WTC11 (cell line): ENCODE data around the gene FOXC2. TPM values are rescaled to one million over a fixed set of nuclear protein-coding genes. Genes with fewer than 3 reads are reported as not detected.

ENCODE experiments used
- ATAC-seq: fragments of 200-7000 bp; cut with Tn5 transposase; 2 replicates; pipeline ENCODE4 v1.10.0; 2021; ENCODE audit warnings: mild to moderate bottlenecking, moderate library complexity
- CTCF ChIA-PET: fragments of 300-600 bp; sonication (Branson Sonifier 250); formaldehyde crosslinking; loops from one replicate; lab custom pipeline; 2021; ENCODE audit warnings: antibody characterized with exemption; lab: Charles Lee
- POLR2A ChIA-PET: fragments of 350-600 bp; sonication (Branson Sonifier 250); formaldehyde crosslinking; loops from one replicate; lab custom pipeline; 2021; ENCODE audit warnings: antibody characterized with exemption; lab: Charles Lee
- DNase-seq: peaks from one replicate; pipeline ENCODE4 v3.0.0; 2021; ENCODE audit warnings: low spot score
- H3K27ac Mint-ChIP-seq: 2 replicates; pipeline ENCODE4 v1.8.0; 2021; ENCODE audit warnings: mixed read lengths
- H3K27me3 Mint-ChIP-seq: 2 replicates; pipeline ENCODE4 v1.8.0; 2021; ENCODE audit warnings: low read depth, mild to moderate bottlenecking, moderate library complexity, mixed read lengths
- H3K36me3 Mint-ChIP-seq: 2 replicates; pipeline ENCODE4 v1.8.0; 2021; ENCODE audit warnings: mixed read lengths
- H3K4me1 Mint-ChIP-seq: 2 replicates; pipeline ENCODE4 v1.8.0; 2022; ENCODE audit warnings: mixed read lengths
- H3K4me3 Mint-ChIP-seq: 2 replicates; pipeline ENCODE4 v1.8.0; 2021; ENCODE audit warnings: mild to moderate bottlenecking, moderate library complexity, mixed read lengths
- H3K9me3 Mint-ChIP-seq: 2 replicates; pipeline ENCODE4 v1.8.0; 2021; ENCODE audit warnings: mixed read lengths
- ATF1 ChIP-seq: sonication (generic); formaldehyde crosslinking; IDR thresholded peaks from 2 replicates; pipeline ENCODE4 v1.8.1; 2023; ENCODE audit warnings: mild to moderate bottlenecking, moderate library complexity, missing genetic modification reagents
- ATF3 ChIP-seq: sonication (generic); formaldehyde crosslinking; conservative IDR thresholded peaks from 2 replicates; pipeline ENCODE4 v1.8.1; 2022; ENCODE audit warnings: mild to moderate bottlenecking, missing genetic modification reagents
- CBFB ChIP-seq: sonication (generic); formaldehyde crosslinking; IDR thresholded peaks from 2 replicates; pipeline ENCODE4 v1.8.1; 2022; ENCODE audit warnings: mild to moderate bottlenecking, low read depth, missing genetic modification reagents
- E2F4 ChIP-seq: sonication (generic); formaldehyde crosslinking; IDR thresholded peaks from 2 replicates; pipeline ENCODE4 v1.8.1; 2022; ENCODE audit warnings: low read depth, mild to moderate bottlenecking, moderate library complexity, missing genetic modification reagents, borderline replicate concordance
- GRHL2 ChIP-seq: fragments of 250-450 bp; sonication (Bioruptor Pico); IDR thresholded peaks from 2 replicates; pipeline ENCODE4 v1.8.0; 2022; ENCODE audit warnings: mild to moderate bottlenecking, moderate library complexity; ENCODE audit not compliant: insufficient replicate concordance, severe bottlenecking
- GTF2I ChIP-seq: fragments of 250-450 bp; sonication (Bioruptor Pico); conservative IDR thresholded peaks from 2 replicates; pipeline ENCODE4 v1.4.0; 2021; ENCODE audit warnings: mild to moderate bottlenecking
- IRF2 ChIP-seq: sonication (generic); formaldehyde crosslinking; IDR thresholded peaks from 2 replicates; pipeline ENCODE4 v1.8.0; 2022; ENCODE audit warnings: low read depth, missing genetic modification reagents, borderline replicate concordance
- MXD4 ChIP-seq: fragments of 250-450 bp; sonication (Bioruptor Pico); IDR thresholded peaks from 2 replicates; pipeline ENCODE4 v1.8.0; 2021; ENCODE audit warnings: mild to moderate bottlenecking, moderate library complexity, borderline replicate concordance
- MYBL2 ChIP-seq: sonication (generic); formaldehyde crosslinking; IDR thresholded peaks from 2 replicates; pipeline ENCODE4 v1.8.1; 2023; ENCODE audit warnings: mild to moderate bottlenecking, moderate library complexity, missing genetic modification reagents
- NFATC4 ChIP-seq: fragments of 250-450 bp; sonication (Bioruptor Pico); IDR thresholded peaks from 2 replicates; pipeline ENCODE4 v1.9.0; 2021; ENCODE audit warnings: mild to moderate bottlenecking
- NFYB ChIP-seq: sonication (generic); formaldehyde crosslinking; conservative IDR thresholded peaks from 2 replicates; pipeline ENCODE4 v1.8.0; 2022; ENCODE audit warnings: low read depth, missing genetic modification reagents
- PREB ChIP-seq: sonication (generic); formaldehyde crosslinking; IDR thresholded peaks from 2 replicates; pipeline ENCODE4 v1.8.1; 2022; ENCODE audit warnings: mild to moderate bottlenecking, missing genetic modification reagents, moderate library complexity, borderline replicate concordance
- PRRX2 ChIP-seq: fragments of 250-450 bp; sonication (Bioruptor Pico); IDR thresholded peaks from 2 replicates; pipeline ENCODE4 v1.8.0; 2021; ENCODE audit warnings: mild to moderate bottlenecking
- SMAD3 ChIP-seq: sonication (generic); formaldehyde crosslinking; IDR thresholded peaks from 2 replicates; pipeline ENCODE4 v1.8.0; 2022; ENCODE audit warnings: missing genetic modification reagents, mild to moderate bottlenecking, borderline replicate concordance
- SMAD4 ChIP-seq: sonication (generic); formaldehyde crosslinking; IDR thresholded peaks from 2 replicates; pipeline ENCODE4 v1.8.0; 2022; ENCODE audit warnings: mild to moderate bottlenecking, missing genetic modification reagents
- TCF7 ChIP-seq: sonication (generic); formaldehyde crosslinking; IDR thresholded peaks from 2 replicates; pipeline ENCODE4 v1.8.0; 2022; ENCODE audit warnings: mild to moderate bottlenecking, low read depth, missing genetic modification reagents, moderate library complexity
- ZMAT4 ChIP-seq: fragments of 250-450 bp; sonication (Bioruptor Pico); IDR thresholded peaks from 2 replicates; pipeline ENCODE4 v1.9.0; 2021; ENCODE audit warnings: mild to moderate bottlenecking
- total RNA-seq: library from RNA; stranded (reverse); gene quantifications from 3 replicates; pipeline ENCODE4 v1.2.3, GENCODE V29; 2021
- TF ChIP-seq, protein P1 (sequence below): sonication (generic); formaldehyde crosslinking; IDR thresholded peaks from 2 replicates; pipeline ENCODE4 v1.8.0; 2023; ENCODE audit warnings: missing genetic modification reagents
- TF ChIP-seq, protein P2 (sequence below): fragments of 250-450 bp; sonication (Bioruptor Pico); IDR thresholded peaks from 2 replicates; pipeline ENCODE4 v1.9.0; 2021; ENCODE audit warnings: moderate library complexity, mild to moderate bottlenecking, inconsistent platforms, borderline replicate concordance
- TF ChIP-seq, protein P3 (sequence below): sonication (generic); formaldehyde crosslinking; IDR thresholded peaks from 2 replicates; pipeline ENCODE4 v1.8.1; 2023; ENCODE audit warnings: mild to moderate bottlenecking, missing genetic modification reagents, moderate library complexity
- TF ChIP-seq, protein P4 (sequence below): sonication (generic); formaldehyde crosslinking; IDR thresholded peaks from 2 replicates; pipeline ENCODE4 v1.8.1; 2023; ENCODE audit warnings: mild to moderate bottlenecking, moderate library complexity, missing genetic modification reagents
- TF ChIP-seq, protein P5 (sequence below): sonication (generic); formaldehyde crosslinking; IDR thresholded peaks from 2 replicates; pipeline ENCODE4 v1.8.1; 2023; ENCODE audit warnings: mild to moderate bottlenecking, missing genetic modification reagents, moderate library complexity
- TF ChIP-seq, protein P6 (sequence below): sonication (generic); formaldehyde crosslinking; IDR thresholded peaks from 2 replicates; pipeline ENCODE4 v1.8.1; 2022; ENCODE audit warnings: mild to moderate bottlenecking, moderate library complexity, missing genetic modification reagents

Gene FOXC2
- total RNA-seq, 1 experiment from 2014 or later, result 0.28 TPM

DNA sequence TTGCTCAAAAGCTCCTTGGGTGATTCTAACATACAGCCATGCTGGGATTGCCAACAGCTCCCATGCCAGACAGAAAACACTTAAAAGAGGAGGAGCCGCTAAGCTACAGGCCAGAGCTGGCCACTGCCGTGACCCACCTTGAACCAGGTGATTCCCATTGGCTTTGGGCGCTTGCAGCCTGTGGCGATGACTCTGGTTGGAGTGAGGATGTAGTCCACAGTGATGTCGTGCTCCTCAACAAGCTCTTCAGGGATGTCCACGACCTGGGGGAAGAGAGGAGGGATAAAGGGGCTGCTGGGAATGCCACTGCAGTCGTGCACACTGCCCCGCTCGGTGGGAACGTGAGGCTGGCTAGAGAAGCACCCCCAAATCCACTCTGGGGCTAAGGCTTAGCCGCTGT is 25.1 kb upstream of the FOXC2 start (continued):
- TF ChIP-seq, protein P1, sequence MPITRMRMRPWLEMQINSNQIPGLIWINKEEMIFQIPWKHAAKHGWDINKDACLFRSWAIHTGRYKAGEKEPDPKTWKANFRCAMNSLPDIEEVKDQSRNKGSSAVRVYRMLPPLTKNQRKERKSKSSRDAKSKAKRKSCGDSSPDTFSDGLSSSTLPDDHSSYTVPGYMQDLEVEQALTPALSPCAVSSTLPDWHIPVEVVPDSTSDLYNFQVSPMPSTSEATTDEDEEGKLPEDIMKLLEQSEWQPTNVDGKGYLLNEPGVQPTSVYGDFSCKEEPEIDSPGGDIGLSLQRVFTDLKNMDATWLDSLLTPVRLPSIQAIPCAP (CRISPR knock-in tag), result no peak
- TF ChIP-seq NFATC4 (CRISPR knock-in tag) (no peak), TCF7 (no peak), ATF1 (CRISPR knock-in tag) (no peak), MYBL2 (CRISPR knock-in tag) (no peak), SMAD3 (CRISPR knock-in tag) (no peak), MXD4 (CRISPR knock-in tag) (no peak)

GRCh38 chr16:86542756-86543750 is 23.6 kb upstream of the FOXC2 start:
- no peak overlapping the region for H3K4me3 Mint-ChIP-seq
- peaks cover 3% of the 10 kb centered on the region; the same call in 1 of the 2 replicates for H3K9me3 Mint-ChIP-seq
- no peak overlapping the region for H3K27ac Mint-ChIP-seq
- H3K4me1 Mint-ChIP-seq, result no peaks in the 10 kb centered on the region
- no peaks in the 10 kb centered on the region for H3K27me3 Mint-ChIP-seq
- POLR2A ChIA-PET, result no interaction called here
- peaks cover 27% of the 10 kb centered on the region for H3K36me3 Mint-ChIP-seq
- DNase-seq, result no peak
- no peak for ATAC-seq
- CTCF ChIA-PET, result no interaction called here
- TF ChIP-seq NFYB (CRISPR knock-in tag) (no peak), CBFB (CRISPR knock-in tag) (no peak), PREB (CRISPR knock-in tag) (no peak), ZMAT4 (CRISPR knock-in tag) (no peak), ATF3 (CRISPR knock-in tag) (no peak), GRHL2 (no peak), IRF2 (CRISPR knock-in tag) (no peak), E2F4 (no peak), PRRX2 (CRISPR knock-in tag) (no peak), NFATC4 (CRISPR knock-in tag) (no peak), GTF2I (CRISPR knock-in tag) (no peak), SMAD4 (CRISPR knock-in tag) (no peak)
- TF ChIP-seq, protein P2, sequence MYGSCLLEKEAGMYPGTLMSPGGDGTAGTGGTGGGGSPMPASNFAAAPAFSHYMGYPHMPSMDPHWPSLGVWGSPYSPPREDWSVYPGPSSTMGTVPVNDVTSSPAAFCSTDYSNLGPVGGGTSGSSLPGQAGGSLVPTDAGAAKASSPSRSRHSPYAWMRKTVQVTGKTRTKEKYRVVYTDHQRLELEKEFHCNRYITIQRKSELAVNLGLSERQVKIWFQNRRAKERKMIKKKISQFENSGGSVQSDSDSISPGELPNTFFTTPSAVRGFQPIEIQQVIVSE (CRISPR knock-in tag), result no peak
- TF ChIP-seq, protein P1 (CRISPR knock-in tag), result no peak
- TF ChIP-seq, protein P3, sequence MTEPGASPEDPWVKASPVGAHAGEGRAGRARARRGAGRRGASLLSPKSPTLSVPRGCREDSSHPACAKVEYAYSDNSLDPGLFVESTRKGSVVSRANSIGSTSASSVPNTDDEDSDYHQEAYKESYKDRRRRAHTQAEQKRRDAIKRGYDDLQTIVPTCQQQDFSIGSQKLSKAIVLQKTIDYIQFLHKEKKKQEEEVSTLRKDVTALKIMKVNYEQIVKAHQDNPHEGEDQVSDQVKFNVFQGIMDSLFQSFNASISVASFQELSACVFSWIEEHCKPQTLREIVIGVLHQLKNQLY (CRISPR knock-in tag), result no peak
- TF ChIP-seq, protein P4, sequence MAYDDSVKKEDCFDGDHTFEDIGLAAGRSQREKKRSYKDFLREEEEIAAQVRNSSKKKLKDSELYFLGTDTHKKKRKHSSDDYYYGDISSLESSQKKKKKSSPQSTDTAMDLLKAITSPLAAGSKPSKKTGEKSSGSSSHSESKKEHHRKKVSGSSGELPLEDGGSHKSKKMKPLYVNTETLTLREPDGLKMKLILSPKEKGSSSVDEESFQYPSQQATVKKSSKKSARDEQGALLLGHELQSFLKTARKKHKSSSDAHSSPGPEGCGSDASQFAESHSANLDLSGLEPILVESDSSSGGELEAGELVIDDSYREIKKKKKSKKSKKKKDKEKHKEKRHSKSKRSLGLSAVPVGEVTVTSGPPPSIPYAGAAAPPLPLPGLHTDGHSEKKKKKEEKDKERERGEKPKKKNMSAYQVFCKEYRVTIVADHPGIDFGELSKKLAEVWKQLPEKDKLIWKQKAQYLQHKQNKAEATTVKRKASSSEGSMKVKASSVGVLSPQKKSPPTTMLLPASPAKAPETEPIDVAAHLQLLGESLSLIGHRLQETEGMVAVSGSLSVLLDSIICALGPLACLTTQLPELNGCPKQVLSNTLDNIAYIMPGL, result no peak
- TF ChIP-seq, protein P5, sequence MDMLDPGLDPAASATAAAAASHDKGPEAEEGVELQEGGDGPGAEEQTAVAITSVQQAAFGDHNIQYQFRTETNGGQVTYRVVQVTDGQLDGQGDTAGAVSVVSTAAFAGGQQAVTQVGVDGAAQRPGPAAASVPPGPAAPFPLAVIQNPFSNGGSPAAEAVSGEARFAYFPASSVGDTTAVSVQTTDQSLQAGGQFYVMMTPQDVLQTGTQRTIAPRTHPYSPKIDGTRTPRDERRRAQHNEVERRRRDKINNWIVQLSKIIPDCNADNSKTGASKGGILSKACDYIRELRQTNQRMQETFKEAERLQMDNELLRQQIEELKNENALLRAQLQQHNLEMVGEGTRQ (CRISPR knock-in tag), result no peak
- TF ChIP-seq, protein P6, sequence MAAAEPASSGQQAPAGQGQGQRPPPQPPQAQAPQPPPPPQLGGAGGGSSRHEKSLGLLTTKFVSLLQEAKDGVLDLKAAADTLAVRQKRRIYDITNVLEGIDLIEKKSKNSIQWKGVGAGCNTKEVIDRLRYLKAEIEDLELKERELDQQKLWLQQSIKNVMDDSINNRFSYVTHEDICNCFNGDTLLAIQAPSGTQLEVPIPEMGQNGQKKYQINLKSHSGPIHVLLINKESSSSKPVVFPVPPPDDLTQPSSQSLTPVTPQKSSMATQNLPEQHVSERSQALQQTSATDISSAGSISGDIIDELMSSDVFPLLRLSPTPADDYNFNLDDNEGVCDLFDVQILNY (CRISPR knock-in tag), result no peak
